GM21526 (cell line): ENCODE measurements around the gene ALOXE3.
"Not testable (repeated sequence)": the region's sequence is repeated elsewhere in the genome, so short reads cannot be mapped to it uniquely, and the experiment has no call there.

Experiments used
- ATAC-seq: cut with Tn5 transposase; IDR thresholded peaks from one replicate; pipeline ENCODE4 v1.9.1; 2021; ENCODE audit warnings: moderate library complexity; ENCODE audit not compliant: unreplicated experiment, low FRiP score

The ALOXE3 gene

GRCh38 chr17:8073627-8074484, 44.5 kb downstream of the ALOXE3 start:
- no peak for ATAC-seq

- ATAC-seq, result no peak
Observed at GRCh38 chr17:8072729-8073461, 45.4 kb downstream of the ALOXE3 start.

GRCh38 chr17:8072341-8072728, 46.0 kb downstream of the ALOXE3 start:
- ATAC-seq, result no peak

GRCh38 chr17:8071496-8071895, 46.8 kb downstream of the ALOXE3 start:
- ATAC-seq, result no peak

DNA sequence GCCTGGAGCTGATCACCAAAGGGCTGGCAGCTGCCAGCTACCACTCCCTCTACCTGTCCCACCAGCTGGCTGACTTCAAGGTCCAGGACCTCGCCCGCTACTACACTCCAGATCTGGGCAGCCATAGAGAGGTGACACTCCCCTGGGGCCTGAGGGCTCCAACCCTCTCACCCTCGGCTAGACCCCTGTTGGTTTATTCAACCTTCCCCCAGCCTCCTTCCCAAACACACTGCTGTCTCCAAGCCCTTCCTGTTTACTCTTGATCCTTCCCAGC, 48.8 kb downstream of the ALOXE3 start:
- no peak for ATAC-seq

DNA sequence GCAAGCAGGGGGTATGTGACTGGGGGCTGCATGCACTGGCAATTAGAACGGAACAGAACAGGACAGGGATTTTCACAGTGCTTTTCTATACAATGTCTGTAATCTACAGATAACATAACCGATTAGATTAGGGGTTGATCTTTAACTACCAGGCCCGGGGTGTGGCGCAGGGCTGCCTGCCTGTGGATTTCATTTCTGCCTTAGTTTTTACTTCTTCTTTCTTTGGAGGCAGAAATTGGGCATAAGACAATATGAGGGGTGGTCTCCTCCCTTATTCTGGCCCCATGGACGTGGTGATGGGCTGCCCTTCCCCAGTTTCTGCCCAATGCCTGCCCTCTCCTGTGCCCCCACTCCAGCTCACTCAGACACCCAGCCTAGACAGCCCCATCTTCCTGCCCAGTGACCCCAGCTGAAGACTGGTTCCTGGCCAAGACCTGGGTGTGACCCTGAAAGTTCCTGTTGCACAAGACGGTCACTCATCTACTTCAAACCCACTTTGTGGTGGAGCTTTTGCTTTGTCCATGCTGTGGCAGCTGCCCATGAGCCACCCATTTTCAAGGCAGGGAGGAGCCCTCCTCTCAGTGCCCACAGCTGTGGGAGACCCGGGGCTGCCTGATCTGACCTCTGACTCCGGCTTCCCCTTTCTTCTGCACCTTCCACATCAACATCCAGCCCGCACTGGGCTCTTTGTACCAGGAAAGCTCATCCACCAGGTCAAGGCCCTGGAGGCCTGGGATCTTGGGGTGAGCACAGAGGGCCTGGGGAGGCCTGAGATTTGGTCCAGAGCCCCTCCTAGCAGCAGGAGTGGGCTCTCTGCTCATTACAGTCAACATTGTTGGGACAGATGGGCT, 49.4 kb downstream of the ALOXE3 start:
- no peak for ATAC-seq

- ATAC-seq, result no peak
Observed at GRCh38 chr17:8067806-8068205, 50.5 kb downstream of the ALOXE3 start.

DNA sequence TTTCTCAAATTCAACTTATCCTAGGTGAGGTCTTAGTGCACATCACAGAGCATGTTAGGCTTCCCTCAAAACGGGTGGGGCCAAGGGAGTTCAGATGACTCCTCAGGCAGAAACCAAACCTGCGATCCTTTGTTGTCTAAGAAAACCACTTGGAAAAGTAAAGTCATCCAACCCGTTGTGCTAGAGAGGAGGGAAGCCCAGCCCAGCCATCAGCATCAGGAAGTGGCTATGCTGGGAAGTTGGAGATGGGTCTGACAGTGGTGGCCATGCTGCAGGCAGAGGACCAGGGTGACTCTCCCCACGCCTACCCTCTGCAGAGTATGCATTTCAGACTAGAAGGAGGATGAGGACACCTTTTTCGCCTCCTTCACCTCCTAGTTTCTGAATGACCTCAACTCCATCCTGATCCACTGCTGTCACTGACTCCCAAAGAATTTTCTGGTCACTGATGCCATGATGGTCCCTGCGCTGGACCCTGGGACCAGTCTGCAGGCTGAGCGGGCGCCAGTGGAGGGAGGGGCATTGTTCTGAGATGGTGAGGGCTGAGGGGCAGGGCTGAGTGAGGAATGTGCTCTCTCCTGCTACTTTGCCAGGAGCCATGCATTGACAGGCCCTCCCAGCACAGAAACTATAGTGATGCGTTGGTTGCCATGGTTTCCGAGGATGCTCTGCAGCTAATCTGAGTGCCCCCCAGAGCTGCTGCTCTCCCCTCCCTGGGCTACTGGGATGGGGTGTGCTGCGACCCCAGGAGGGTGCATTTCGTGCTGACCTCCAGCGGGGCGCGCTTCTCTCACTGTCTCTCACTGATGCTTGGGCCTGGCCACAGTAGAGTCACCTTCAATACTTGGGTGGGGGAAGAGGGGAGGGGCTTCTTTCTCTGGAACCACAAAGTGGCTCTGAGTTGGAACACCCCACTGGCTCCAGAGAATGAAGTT, 51.2 kb downstream of the ALOXE3 start:
- ATAC-seq, result no peak

DNA sequence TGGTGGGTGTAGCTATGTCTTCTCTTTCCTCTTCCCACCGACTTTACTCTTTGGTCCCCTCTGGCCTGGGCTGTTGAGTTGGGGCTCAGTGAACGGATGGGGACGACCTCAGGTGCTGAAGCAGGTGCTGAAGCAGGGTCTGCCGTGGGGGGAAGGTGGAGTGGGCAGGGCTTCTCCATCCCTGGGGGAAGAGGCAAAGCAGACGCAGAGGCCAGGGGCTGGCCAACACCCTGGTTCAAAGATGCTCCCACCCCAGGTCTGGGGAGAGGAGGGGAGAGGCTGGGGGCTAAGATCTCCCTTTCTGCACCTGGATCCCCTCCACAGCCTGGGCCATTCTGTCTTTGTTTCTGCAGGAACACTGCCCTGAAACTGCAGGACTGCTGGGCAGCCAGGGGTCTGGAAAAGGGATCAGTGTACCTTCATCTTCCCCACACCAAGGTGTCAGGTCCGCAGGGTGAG, 53.7 kb downstream of the ALOXE3 start:
- ATAC-seq, result no peak

DNA sequence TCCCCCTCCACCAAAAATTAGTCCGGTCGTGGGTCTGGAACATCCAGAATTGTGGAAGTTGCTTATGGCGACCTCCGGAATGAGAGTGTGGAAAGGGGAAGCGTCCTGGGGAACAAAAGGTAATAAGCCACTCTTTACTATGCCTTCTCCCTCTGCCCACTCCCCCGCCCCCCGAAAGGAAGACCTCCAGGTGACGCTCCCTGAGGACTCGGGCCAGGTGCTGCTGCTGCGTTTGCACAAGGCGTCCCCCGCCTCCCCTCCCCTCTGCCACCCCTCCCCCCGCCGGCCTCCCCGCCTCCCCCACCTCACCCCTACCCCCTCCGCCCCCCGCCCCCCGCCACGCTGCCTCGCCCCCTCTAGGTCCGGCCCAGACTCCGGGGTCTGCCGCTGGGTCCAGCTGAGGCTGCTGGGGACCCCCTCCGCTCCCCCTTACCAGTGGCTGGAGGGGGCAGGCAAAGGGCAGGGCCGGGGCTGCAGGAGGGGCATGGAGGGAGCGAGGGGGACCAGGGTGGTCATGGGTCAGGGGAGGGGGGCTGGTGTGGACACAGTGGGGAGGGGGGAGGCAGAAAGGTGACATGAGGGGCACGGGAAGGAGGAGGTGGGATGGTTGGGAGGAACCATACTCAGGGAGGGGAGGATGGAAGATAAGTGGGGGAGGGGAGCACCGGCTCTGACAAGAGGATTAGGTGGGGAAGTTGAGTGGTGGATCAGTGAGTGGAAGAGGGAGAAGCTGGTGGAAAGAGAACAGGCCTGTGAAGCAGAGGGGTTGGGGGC, 54.4 kb downstream of the ALOXE3 start:
- no peak for ATAC-seq

- no peak for ATAC-seq
Observed at GRCh38 chr17:8062807-8063483, 55.4 kb downstream of the ALOXE3 start.

- no peak for ATAC-seq
Observed at GRCh38 chr17:8062435-8062806, 55.9 kb downstream of the ALOXE3 start.

DNA sequence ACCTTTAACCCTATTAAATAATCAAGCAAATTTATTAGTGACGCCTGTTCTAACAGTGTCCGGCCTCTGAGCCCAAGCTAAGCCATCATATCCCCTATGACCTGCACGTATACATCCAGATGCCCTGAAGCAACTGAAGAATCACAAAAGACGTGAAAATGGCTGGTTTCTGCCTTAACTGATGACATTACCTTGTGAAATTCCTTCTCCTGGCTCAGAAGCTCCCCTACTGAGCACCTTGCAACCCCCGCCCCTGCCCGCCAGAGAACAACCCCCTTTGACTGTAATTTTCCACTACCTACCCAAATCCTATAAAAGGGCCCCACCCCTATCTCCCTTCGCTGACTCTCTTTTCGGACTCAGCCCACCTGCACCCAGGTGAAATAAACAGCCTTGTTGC, 56.5 kb downstream of the ALOXE3 start:
- not testable (repeated sequence) for ATAC-seq

DNA sequence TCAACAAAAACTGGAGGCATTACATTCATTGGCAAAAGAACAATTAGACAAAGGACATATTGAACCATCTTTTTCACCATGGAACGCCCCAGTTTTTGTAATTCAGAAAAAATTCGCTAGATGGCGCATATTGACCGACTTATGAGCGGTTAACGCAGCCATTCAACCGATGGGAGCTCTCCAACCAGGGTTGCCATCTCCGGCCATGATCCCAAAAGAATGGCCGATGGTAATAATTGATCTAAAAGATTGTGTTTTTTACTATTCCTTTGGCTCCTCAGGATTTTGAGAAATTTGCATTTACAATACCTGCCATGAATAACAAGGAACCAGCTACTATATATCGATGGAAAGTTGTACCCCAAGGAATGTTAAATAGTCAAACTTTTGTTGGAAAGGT, 58.0 kb downstream of the ALOXE3 start:
- ATAC-seq, result no peak

- ATAC-seq, result no peak
Observed at GRCh38 chr17:8059131-8059530, 59.2 kb downstream of the ALOXE3 start.

DNA sequence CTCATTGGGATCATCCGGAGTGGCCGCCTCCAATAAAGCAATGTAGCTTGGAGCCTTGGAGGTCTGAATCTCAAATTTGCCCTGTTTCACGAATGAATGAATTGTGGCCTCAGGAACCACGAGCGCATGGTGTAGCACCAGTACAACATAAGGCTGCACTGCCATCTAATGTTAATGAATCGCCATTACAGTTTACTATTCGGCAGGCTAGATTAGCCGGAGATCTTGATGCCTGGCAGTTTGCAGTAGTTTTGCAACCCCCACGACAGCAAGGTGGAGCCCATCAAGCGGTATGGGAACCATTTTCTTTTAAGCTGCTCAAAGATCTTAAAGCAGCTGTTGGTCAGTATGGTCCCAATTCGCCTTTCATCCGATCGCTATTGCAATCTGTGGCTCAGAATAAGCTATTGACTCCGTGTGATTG, 60.6 kb downstream of the ALOXE3 start:
- ATAC-seq, result no peak

- ATAC-seq, result no peak
Observed at GRCh38 chr17:8056976-8057625, 61.2 kb downstream of the ALOXE3 start.

- ATAC-seq, result no peak
Observed at GRCh38 chr17:8056232-8056975, 61.9 kb downstream of the ALOXE3 start.
